Pons (tissue), 1 donor: ENCODE results near the gene RPL18A.

Source experiments
- DNase-seq: peaks from one replicate; pipeline ENCODE4 v3.0.0-alpha.2; 2016; ENCODE audit warnings: low spot score

The RPL18A gene

GRCh38 chr19:17859533-17860330 lies at the start of gene RPL18A:
Gene RPL18A (plus strand): TSS chr19:17859910. CDS start chr19:17859957, 47 bp downstream.
- peak; percentile 100 for DNase-seq

GRCh38 chr19:17811103-17811502 lies 48.6 kb upstream of the RPL18A start:
- DNase-seq: no peak

- no peak for DNase-seq
Observed at GRCh38 chr19:17811681-17812080, 48.0 kb upstream of the RPL18A start.

- no peak for DNase-seq
Observed at GRCh38 chr19:17812099-17812498, 47.6 kb upstream of the RPL18A start.

GRCh38 chr19:17817668-17818363 lies 41.9 kb upstream of the RPL18A start:
- DNase-seq: no peak

GRCh38 chr19:17821190-17821589 lies 38.5 kb upstream of the RPL18A start, which contains the start of gene INSL3:
Gene INSL3 (minus strand): TSS chr19:17821519. CDS start chr19:17821506, 13 bp downstream.
- no peak for DNase-seq

- DNase-seq: no peak
Observed at GRCh38 chr19:17824339-17824738, 35.4 kb upstream of the RPL18A start.

GRCh38 chr19:17826508-17827056 lies 33.1 kb upstream of the RPL18A start:
- no peak for DNase-seq

GRCh38 chr19:17829855-17830566 lies 29.7 kb upstream of the RPL18A start:
- DNase-seq: no peak

- peak; percentile 10 for DNase-seq
Observed at GRCh38 chr19:17830567-17831418, 28.9 kb upstream of the RPL18A start.

- no peak for DNase-seq
Observed at GRCh38 chr19:17831419-17831888, 28.3 kb upstream of the RPL18A start.

GRCh38 chr19:17832443-17833208 lies 27.1 kb upstream of the RPL18A start:
- no peak for DNase-seq

GRCh38 chr19:17834350-17835181 lies 25.1 kb upstream of the RPL18A start:
- no peak for DNase-seq

- DNase-seq: no peak
Observed at GRCh38 chr19:17835182-17836006, 24.3 kb upstream of the RPL18A start.

GRCh38 chr19:17836530-17836929 lies 23.2 kb upstream of the RPL18A start:
- DNase-seq: no peak

- DNase-seq: no peak
Observed at GRCh38 chr19:17837972-17838371, 21.7 kb upstream of the RPL18A start.

GRCh38 chr19:17840019-17840418 lies 19.7 kb upstream of the RPL18A start:
- DNase-seq: no peak

- no peak for DNase-seq
Observed at GRCh38 chr19:17841371-17841809, 18.3 kb upstream of the RPL18A start.
